BE2C (cell line): ENCODE measurements around the gene CUL9.

Experiments used
- DNase-seq: peaks from one replicate; pipeline ENCODE4 v3.0.0-alpha.2; 2020
- H3K27me3 ChIP-seq: fragments of 250-450 bp; sonication (Bioruptor Pico); 2 replicates; pipeline ENCODE4 v1.5.1; 2020; ENCODE audit warnings: mild to moderate bottlenecking
- H3K36me3 ChIP-seq: fragments of 250-450 bp; sonication (Bioruptor Pico); 2 replicates; pipeline ENCODE4 v1.5.1; 2020; ENCODE audit warnings: mild to moderate bottlenecking
- H3K4me1 ChIP-seq: fragments of 250-450 bp; sonication (Bioruptor Pico); 2 replicates; pipeline ENCODE4 v1.5.1; 2020
- H3K4me3 ChIP-seq: 2 replicates; pipeline ENCODE4 v1.5.1; 2011; ENCODE audit warnings: low read depth, low read length
- H3K9me3 ChIP-seq: fragments of 250-450 bp; sonication (Bioruptor Pico); 2 replicates; pipeline ENCODE4 v1.5.1; 2020
- CTCF ChIP-seq: IDR thresholded peaks from 2 replicates; pipeline ENCODE4 v1.5.1; 2012; ENCODE audit warnings: mild to moderate bottlenecking, low read depth, low read length

The CUL9 gene

GRCh38 chr6:43267619-43268354, 85.8 kb downstream of the CUL9 start:
- peaks cover 12% of the 10 kb centered on the region for H3K4me1 ChIP-seq

GRCh38 chr6:43268355-43268700, 86.3 kb downstream of the CUL9 start:
- Histone ChIP-seq H3K27me3 (no peaks in the 10 kb centered on the region), H3K4me1 (peaks cover 12% of the 10 kb centered on the region), H3K4me3 (no peak overlapping the region), H3K36me3 (no peaks in the 10 kb centered on the region), H3K9me3 (no peaks in the 10 kb centered on the region)
- no peak for DNase-seq
- no peak for TF ChIP-seq CTCF

More at GRCh38 chr6:43267619-43268354, 85.8 kb downstream of the CUL9 start:
- no peak for TF ChIP-seq CTCF
- no peak overlapping the region for H3K4me3 ChIP-seq
- no peaks in the 10 kb centered on the region for H3K9me3 ChIP-seq
- H3K36me3 ChIP-seq = no peaks in the 10 kb centered on the region
- DNase-seq = no peak
- H3K27me3 ChIP-seq = no peaks in the 10 kb centered on the region

- Histone ChIP-seq H3K9me3 (no peaks in the 10 kb centered on the region), H3K4me1 (peaks cover 12% of the 10 kb centered on the region), H3K36me3 (no peaks in the 10 kb centered on the region), H3K4me3 (no peak overlapping the region; the same call in 1 of the 2 replicates), H3K27me3 (no peaks in the 10 kb centered on the region)
- no peak for TF ChIP-seq CTCF
- no peak for DNase-seq
Observed at GRCh38 chr6:43268782-43269272, 86.8 kb downstream of the CUL9 start.

GRCh38 chr6:43269273-43270007, 87.4 kb downstream of the CUL9 start:
- Histone ChIP-seq H3K4me1 (peaks cover 12% of the 10 kb centered on the region), H3K27me3 (peaks cover 2% of the 10 kb centered on the region; the same call in 1 of the 2 replicates), H3K4me3 (peak overlapping the region; percentile 38), H3K9me3 (no peaks in the 10 kb centered on the region), H3K36me3 (no peaks in the 10 kb centered on the region)
- DNase-seq = peak; percentile 42
- no peak for TF ChIP-seq CTCF

GRCh38 chr6:43271103-43271815, 89.3 kb downstream of the CUL9 start:
- no peak for DNase-seq
- H3K36me3 ChIP-seq = no peaks in the 10 kb centered on the region
- H3K27me3 ChIP-seq = peaks cover 8% of the 10 kb centered on the region; the same call in 1 of the 2 replicates
- no peaks in the 10 kb centered on the region for H3K9me3 ChIP-seq
- no peak overlapping the region for H3K4me3 ChIP-seq
- H3K4me1 ChIP-seq = peaks cover 12% of the 10 kb centered on the region
- TF ChIP-seq CTCF = no peak
